HUES6 (cell line): ENCODE data around the gene STING1.
"Not testable (repeated sequence)": the region's sequence is repeated elsewhere in the genome, so short reads cannot be mapped to it uniquely, and the experiment has no call there.

Source experiments
- H3K27ac ChIP-seq: 2 replicates; pipeline ENCODE4 v1.7.0; 2013; ENCODE audit warnings: low read depth, mild to moderate bottlenecking, low read length, inconsistent platforms
- H3K27me3 ChIP-seq: 2 replicates; pipeline ENCODE4 v1.6.1; 2013; ENCODE audit warnings: low read length; ENCODE audit not compliant: control insufficient read depth, insufficient read depth
- H3K36me3 ChIP-seq: 2 replicates; pipeline ENCODE4 v1.6.1; 2013; ENCODE audit warnings: low read length; ENCODE audit not compliant: control insufficient read depth, insufficient read depth
- H3K4me1 ChIP-seq: 2 replicates; pipeline ENCODE4 v1.6.1; 2013; ENCODE audit warnings: low read length; ENCODE audit not compliant: control insufficient read depth, insufficient read depth
- H3K4me3 ChIP-seq: 2 replicates; pipeline ENCODE4 v1.5.1; 2013; ENCODE audit warnings: low read depth, low read length
- H3K9ac ChIP-seq: one replicate; pipeline ENCODE4 v1.6.1; 2013; ENCODE audit warnings: mild to moderate bottlenecking, low read length
- H3K9me3 ChIP-seq: 2 replicates; pipeline ENCODE4 v1.6.1; 2013; ENCODE audit warnings: low read depth, low read length; ENCODE audit not compliant: control insufficient read depth, insufficient read depth

The STING1 gene

GRCh38 chr5:139482050-139482889, at the start of gene STING1:
STING1 (minus strand) TSS chr5:139482758; CDS start chr5:139481704, 1,054 bp downstream.
- no peak within 1 kb of the TSS for H3K27ac ChIP-seq

DNA sequence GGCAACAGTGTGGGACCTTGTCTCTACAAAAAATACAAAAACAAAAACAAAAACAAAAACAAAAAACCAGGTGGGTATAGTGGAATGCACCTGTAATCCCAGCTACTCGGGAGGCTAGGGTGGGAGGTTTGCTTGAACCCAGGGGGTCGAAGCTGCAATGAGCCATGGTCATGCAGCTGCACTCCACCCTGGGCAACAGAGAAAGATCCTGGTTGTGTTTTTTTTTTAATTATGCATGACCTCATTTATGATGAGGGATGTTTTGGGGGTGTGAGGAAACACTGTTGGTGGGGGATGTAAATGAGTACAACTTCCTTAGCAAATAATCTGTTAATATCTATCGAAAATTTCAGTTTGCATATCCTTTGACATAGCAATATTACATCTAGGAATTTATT, 49.2 kb upstream of the STING1 start:
- no peaks in the 10 kb centered on the region for H3K27me3 ChIP-seq
- 0 out of 2 replicates have a peak, but pooled peaks cover 9% of the 10 kb centered on the region for H3K9me3 ChIP-seq
- no peaks in the 10 kb centered on the region for H3K36me3 ChIP-seq
- no peak overlapping the region for H3K27ac ChIP-seq
- no peak overlapping the region for H3K9ac ChIP-seq
- H3K4me3 ChIP-seq: no peak overlapping the region
- H3K4me1 ChIP-seq: peaks cover 7% of the 10 kb centered on the region

More at GRCh38 chr5:139482050-139482889, at the start of gene STING1:
- no peak within 1 kb of the TSS for H3K4me3 ChIP-seq
- no peaks in the 10 kb centered on the region for H3K36me3 ChIP-seq
- H3K9me3 ChIP-seq: no peaks in the 10 kb centered on the region
- no peaks in the 10 kb centered on the region for H3K27me3 ChIP-seq
- H3K4me1 ChIP-seq: peaks cover 17% of the 10 kb centered on the region
- no peak within 1 kb of the TSS for H3K9ac ChIP-seq

GRCh38 chr5:139530079-139530478, 47.5 kb upstream of the STING1 start:
- not testable (repeated sequence) for H3K27me3 ChIP-seq, H3K9me3 ChIP-seq, H3K27ac ChIP-seq, H3K9ac ChIP-seq, H3K36me3 ChIP-seq, H3K4me3 ChIP-seq
- peaks cover 24% of the 10 kb centered on the region for H3K4me1 ChIP-seq

DNA sequence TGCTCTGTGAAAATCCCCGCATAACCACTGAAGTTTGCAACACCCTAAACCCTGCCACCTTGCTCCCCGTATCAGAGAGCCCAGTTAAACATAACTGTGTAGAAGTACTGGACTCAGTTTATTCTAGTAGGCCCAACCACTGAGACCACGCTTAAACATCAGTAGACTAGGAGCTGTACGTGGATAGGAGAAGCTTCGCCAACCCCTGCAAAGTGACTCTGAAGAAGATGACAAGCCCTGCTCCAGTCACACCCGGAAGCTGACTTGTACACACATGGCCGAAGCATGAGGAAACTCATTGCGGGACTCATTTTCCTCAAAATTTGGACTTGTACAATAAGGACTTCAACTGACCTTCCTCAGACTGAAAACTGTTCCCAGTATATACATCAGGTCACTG, 46.1 kb upstream of the STING1 start:
- H3K9ac ChIP-seq, H3K4me3 ChIP-seq, H3K27ac ChIP-seq, H3K36me3 ChIP-seq, H3K27me3 ChIP-seq, H3K9me3 ChIP-seq: not testable (repeated sequence)
- peaks cover 31% of the 10 kb centered on the region for H3K4me1 ChIP-seq

GRCh38 chr5:139527896-139528467, 45.4 kb upstream of the STING1 start:
- H3K36me3 ChIP-seq, H3K27ac ChIP-seq, H3K9ac ChIP-seq, H3K9me3 ChIP-seq, H3K4me3 ChIP-seq, H3K27me3 ChIP-seq: not testable (repeated sequence)
- peaks cover 38% of the 10 kb centered on the region for H3K4me1 ChIP-seq

DNA sequence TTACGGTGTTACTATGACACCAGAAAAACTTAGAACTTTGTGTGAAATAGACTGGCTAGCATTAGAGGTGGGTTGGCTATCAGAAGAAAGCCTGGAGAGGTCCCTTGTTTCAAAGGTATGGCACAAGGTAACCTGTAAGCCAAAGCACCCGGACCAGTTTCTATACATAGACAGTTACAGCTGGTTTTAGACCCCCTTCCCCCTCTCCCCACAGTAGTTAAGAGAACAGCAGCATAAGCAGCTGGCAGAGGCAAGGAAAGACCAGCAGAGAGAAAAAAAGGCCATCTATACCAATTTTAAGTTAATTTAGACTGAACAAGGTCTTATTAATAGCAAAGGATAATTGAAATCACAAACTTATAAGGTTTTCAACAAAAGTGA, 44.5 kb upstream of the STING1 start:
- H3K4me3 ChIP-seq: peak overlapping the region; percentile 25; the same call in 1 of the 2 replicates
- H3K4me1 ChIP-seq: peaks cover 40% of the 10 kb centered on the region
- not testable (repeated sequence) for H3K36me3 ChIP-seq, H3K9me3 ChIP-seq, H3K27ac ChIP-seq, H3K27me3 ChIP-seq
- H3K9ac ChIP-seq: peak overlapping the region; percentile 34

- peaks cover 41% of the 10 kb centered on the region for H3K4me1 ChIP-seq
Measured at GRCh38 chr5:139526309-139527089, 43.9 kb upstream of the STING1 start.

GRCh38 chr5:139525586-139526308, 43.2 kb upstream of the STING1 start:
- not testable (repeated sequence) for H3K9me3 ChIP-seq, H3K36me3 ChIP-seq, H3K27me3 ChIP-seq, H3K4me3 ChIP-seq
- H3K9ac ChIP-seq: peak overlapping the region; percentile 34
- H3K4me1 ChIP-seq: peaks cover 41% of the 10 kb centered on the region
- H3K27ac ChIP-seq: peak overlapping the region; percentile 52; the same call in 1 of the 2 replicates

More at GRCh38 chr5:139526309-139527089, 43.9 kb upstream of the STING1 start:
- Histone ChIP-seq H3K9ac (peak overlapping the region; percentile 34), H3K4me3 (peak overlapping the region; percentile 25; the same call in 1 of the 2 replicates)
- not testable (repeated sequence) for H3K27ac ChIP-seq, H3K27me3 ChIP-seq, H3K36me3 ChIP-seq, H3K9me3 ChIP-seq

DNA sequence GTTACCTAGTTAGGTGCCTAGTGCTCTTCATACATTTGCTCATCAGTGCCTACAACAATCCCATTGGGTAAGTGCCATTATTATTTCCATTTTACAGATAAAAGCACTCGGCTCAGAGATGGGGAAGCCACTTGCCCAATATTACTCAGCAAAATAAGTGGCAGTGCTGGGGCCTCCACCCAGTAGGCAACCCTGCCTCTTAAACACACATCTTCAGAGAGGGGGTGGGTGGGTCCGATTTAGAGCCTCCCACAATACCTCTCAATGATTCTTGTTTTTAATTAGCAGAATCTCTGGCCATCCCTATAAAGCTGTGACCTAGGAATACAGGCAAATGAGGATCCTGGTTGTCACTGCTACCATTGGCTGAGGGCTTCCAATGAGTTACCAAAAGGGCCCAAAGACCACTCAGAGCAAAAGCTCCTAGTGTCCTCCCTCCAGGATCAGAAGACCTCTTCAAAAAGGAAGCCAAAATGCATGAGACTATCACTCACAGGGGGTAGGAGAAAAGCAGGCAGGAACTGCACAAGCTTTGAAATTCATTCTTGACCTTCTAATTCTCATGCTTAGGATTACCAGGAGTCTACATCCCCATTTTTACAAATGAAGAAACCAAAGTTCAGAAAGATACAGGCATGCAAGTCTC, 42.5 kb upstream of the STING1 start:
- Histone ChIP-seq H3K27ac (peak overlapping the region; percentile 52; the same call in 1 of the 2 replicates), H3K27me3 (no peaks in the 10 kb centered on the region), H3K4me3 (peak overlapping the region; percentile 12; the same call in 1 of the 2 replicates), H3K9ac (peak overlapping the region; percentile 28), H3K36me3 (no peaks in the 10 kb centered on the region), H3K4me1 (peaks cover 41% of the 10 kb centered on the region), H3K9me3 (no peaks in the 10 kb centered on the region)

DNA sequence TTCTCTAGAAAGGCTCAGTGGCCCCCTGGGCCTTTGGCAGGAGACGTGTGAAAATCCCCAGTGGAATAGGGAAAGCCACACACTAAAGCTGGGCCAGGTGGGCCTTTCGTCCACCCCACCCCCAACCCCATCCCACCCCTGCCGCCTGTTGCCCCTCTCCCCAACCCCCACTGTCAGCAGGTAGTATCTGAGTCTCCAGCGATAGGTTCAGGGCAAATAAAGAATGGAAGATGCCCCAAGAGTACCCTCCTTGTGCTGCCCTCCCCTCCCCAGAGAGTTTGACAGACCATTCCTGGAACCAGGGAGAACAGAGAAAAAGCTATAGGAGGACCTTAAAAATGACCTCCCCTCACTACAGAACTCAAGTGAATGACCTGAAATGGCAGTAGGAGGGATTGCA, 41.9 kb upstream of the STING1 start:
- peak overlapping the region; percentile 28 for H3K9ac ChIP-seq
- H3K4me1 ChIP-seq: peaks cover 41% of the 10 kb centered on the region
- no peaks in the 10 kb centered on the region for H3K36me3 ChIP-seq
- peak overlapping the region; percentile 52; the same call in 1 of the 2 replicates for H3K27ac ChIP-seq
- peak overlapping the region; percentile 7; the same call in 1 of the 2 replicates for H3K4me3 ChIP-seq
- H3K27me3 ChIP-seq: no peaks in the 10 kb centered on the region
- no peaks in the 10 kb centered on the region for H3K9me3 ChIP-seq
